HCT116 (cell line): Measurements from ENCODE around the gene ELF1. TPM values are rescaled to one million over a fixed set of nuclear protein-coding genes. Genes with fewer than 3 reads are reported as not detected.
A peak's percentile ranks its signal among the peaks of the same experiment; 100 is the strongest.

Experiments used
- ATAC-seq: fragments of 200-7000 bp; cut with Tn5 transposase; 2 replicates; pipeline ENCODE4 v1.9.1; 2020; ENCODE audit warnings: mild to moderate bottlenecking, moderate library complexity
- BruUV-seq: library from RNA; stranded (reverse); fragments of 400-500 nt; replicated peaks from 2 replicates; lab custom pipeline; 2021; lab: Mats Ljungman, UMichigan
- CTCF ChIA-PET: fragments of 300-600 bp; sonication (Branson Sonifier 250); formaldehyde crosslinking; loops from one replicate; lab custom pipeline; 2021; ENCODE audit warnings: antibody characterized with exemption; lab: Charles Lee
- POLR2A ChIA-PET: fragments of 300-600, 350-600 bp; sonication (Branson Sonifier 250); formaldehyde crosslinking; loops from one replicate; lab custom pipeline; 2021; ENCODE audit warnings: antibody characterized with exemption; lab: Charles Lee
- RAD21 ChIA-PET, 2 experiments: fragments of 300-600 bp; sonication (Branson Sonifier 250); formaldehyde crosslinking; loops; one replicate each; lab custom pipeline; 2023; ENCODE audit warnings: low total read pairs in 2 of 2; ENCODE audit not compliant: uncharacterized antibody in 2 of 2, unreplicated experiment in 2 of 2, low non-redundant PET in 1 of 2; lab: Charles Lee
- DNase-seq: peaks from one replicate; pipeline ENCODE4 v3.0.0-alpha.2; 2010; ENCODE audit warnings: low read depth, low spot score
- H2AFZ ChIP-seq: fragments of 200-600 bp; shearing (Covaris generic), sonication (generic); 2 replicates; pipeline ENCODE4 v1.6.1; 2017; ENCODE audit warnings: low read depth, mixed run types, mixed read lengths, antibody characterized with exemption, low read length; ENCODE audit not compliant: poor library complexity, severe bottlenecking
- H3K27ac ChIP-seq: 2 replicates; pipeline ENCODE4 v1.5.1; 2012; ENCODE audit warnings: low read depth, low read length
- H3K27me3 ChIP-seq: fragments of 200-600 bp; sonication (generic); 2 replicates; pipeline ENCODE4 v1.6.1; 2016; ENCODE audit warnings: mixed run types, low read length, mixed read lengths; ENCODE audit not compliant: insufficient read depth
- H3K36me3 ChIP-seq, 2 experiments: fragments of 200-500 bp in 1 of 2; fragments of 200-600 bp in 1 of 2; sonication (Bioruptor generic) in 1 of 2; sonication (generic) in 1 of 2; 2 replicates each; pipeline versions ENCODE4 v1.5.1 to v1.6.1; 2014 to 2016; ENCODE audit warnings: low read length in 2 of 2, inconsistent platforms in 1 of 2, mixed read lengths in 1 of 2, mixed run types in 1 of 2; ENCODE audit not compliant: insufficient read depth in 2 of 2, control insufficient read depth in 1 of 2
- H3K4me1 ChIP-seq, 2 experiments: fragments of 200-600 bp in 1 of 2; sonication (generic) in 1 of 2; 2 replicates each; pipeline versions ENCODE4 v1.5.1 to v1.6.1; 2012 to 2017; ENCODE audit warnings: low read length in 2 of 2, inconsistent platforms in 1 of 2, mild to moderate bottlenecking in 1 of 2, mixed read lengths in 1 of 2, mixed run types in 1 of 2, moderate library complexity in 1 of 2; ENCODE audit not compliant: insufficient read depth in 2 of 2, control insufficient read depth in 1 of 2
- H3K4me2 ChIP-seq: fragments of 200-600 bp; sonication (generic); 2 replicates; pipeline ENCODE4 v1.6.1; 2017; ENCODE audit warnings: mixed run types, low read length, mixed read lengths
- H3K4me3 ChIP-seq, 2 experiments: fragments of 200-600 bp in 1 of 2; sonication (generic) in 1 of 2; replicated peaks in 1 of 2; 2 replicates each; pipeline ENCODE4 v1.5.1; 2011 to 2016; ENCODE audit warnings: low read length in 2 of 2, control low read depth in 1 of 2, low read depth in 1 of 2, mild to moderate bottlenecking in 1 of 2, mixed read lengths in 1 of 2, mixed run types in 1 of 2
- H3K79me2 ChIP-seq: fragments of 200-600 bp; sonication (generic); 2 replicates; pipeline ENCODE4 v1.6.1; 2017; ENCODE audit warnings: mild to moderate bottlenecking, mixed run types, low read length, moderate library complexity, mixed read lengths; ENCODE audit not compliant: insufficient read depth
- H3K9ac ChIP-seq: fragments of 200-600 bp; sonication (generic); 2 replicates; pipeline ENCODE4 v1.6.1; 2016; ENCODE audit warnings: low read length, mixed read lengths
- H3K9me2 ChIP-seq: fragments of 200-600 bp; sonication (generic), shearing (Covaris generic); 2 replicates; pipeline ENCODE4 v1.6.1; 2017; ENCODE audit warnings: mixed run types, mild to moderate bottlenecking, moderate library complexity; ENCODE audit not compliant: insufficient read depth
- H3K9me3 ChIP-seq, 2 experiments: fragments of 200-500 bp in 1 of 2; fragments of 200-600 bp in 1 of 2; sonication (Bioruptor generic) in 1 of 2; sonication (generic) in 1 of 2; 2 replicates each; pipeline ENCODE4 v1.6.1; 2014 to 2017; ENCODE audit warnings: low read length in 2 of 2, mixed read lengths in 2 of 2, inconsistent platforms in 1 of 2, low read depth in 1 of 2, mild to moderate bottlenecking in 1 of 2, mixed run types in 1 of 2, moderate library complexity in 1 of 2; ENCODE audit not compliant: control insufficient read depth in 1 of 2, insufficient read depth in 1 of 2
- H4K20me1 ChIP-seq: fragments of 200-600 bp; sonication (generic), shearing (Covaris generic); 2 replicates; pipeline ENCODE4 v1.6.1; 2017; ENCODE audit warnings: mixed run types, mild to moderate bottlenecking, moderate library complexity; ENCODE audit not compliant: insufficient read depth
- ATF3 ChIP-seq: IDR thresholded peaks from 2 replicates; pipeline ENCODE4 v1.6.1; 2012
- CBX3 ChIP-seq: IDR thresholded peaks from 2 replicates; pipeline ENCODE4 v1.6.1; 2012; ENCODE audit warnings: low read depth
- CTCF ChIP-seq, 3 experiments: fragments of 200-600 bp in 1 of 3; sonication (generic) in 1 of 3; IDR thresholded peaks in 2 of 3; conservative IDR thresholded peaks in 1 of 3; 2 replicates each; pipeline ENCODE4 v1.5.1; 2012 to 2017; ENCODE audit warnings: low read depth in 2 of 3, low read length in 2 of 3, antibody characterized with exemption in 1 of 3, borderline replicate concordance in 1 of 3, control low read depth in 1 of 3, mild to moderate bottlenecking in 1 of 3, mixed read lengths in 1 of 3, mixed run types in 1 of 3, moderate library complexity in 1 of 3; ENCODE audit not compliant: insufficient read depth in 1 of 3
- EGR1 ChIP-seq: IDR thresholded peaks from 2 replicates; pipeline ENCODE4 v1.6.1; 2012; ENCODE audit warnings: low read depth
- EZH2 ChIP-seq: fragments of 200-600 bp; sonication (generic); IDR thresholded peaks from 2 replicates; pipeline ENCODE4 v1.6.1; 2017; ENCODE audit warnings: antibody characterized with exemption, mixed run types
- MAX ChIP-seq: IDR thresholded peaks from 2 replicates; pipeline ENCODE4 v1.6.1; 2012
- RAD21 ChIP-seq: IDR thresholded peaks from 2 replicates; pipeline ENCODE4 v1.6.1; 2012; ENCODE audit warnings: low read depth, mild to moderate bottlenecking
- TCF7L2 ChIP-seq: IDR thresholded peaks from 2 replicates; pipeline ENCODE4 v1.7.0; 2011; ENCODE audit warnings: borderline replicate concordance, inconsistent platforms; ENCODE audit not compliant: insufficient read depth, insufficient read length; ENCODE audit errors: extremely low read depth
- ZBTB33 ChIP-seq: IDR thresholded peaks from 2 replicates; pipeline ENCODE4 v1.6.1; 2011; ENCODE audit warnings: mild to moderate bottlenecking, low read length, moderate library complexity; ENCODE audit not compliant: insufficient replicate concordance; ENCODE audit errors: extremely low read depth
- ZNF274 ChIP-seq: fragments of 200-500 bp; sonication (Bioruptor generic); IDR thresholded peaks from 2 replicates; pipeline ENCODE4 v1.6.1; 2014; ENCODE audit warnings: mild to moderate bottlenecking, low read depth, low read length, inconsistent platforms
- intact Hi-C: fragments of 100-400 bp; cut with micrococcal nuclease; formaldehyde crosslinking; loops from 2 replicates; pipeline ENCODE4 v1.10.0; 2022
- total RNA-seq: library from RNA; stranded (reverse); gene quantifications from one replicate; pipeline ENCODE4 v1.2.1, GENCODE V29; 2021; ENCODE audit not compliant: unreplicated experiment

Gene ELF1
- total RNA-seq, 1 experiment from 2014 or later = 30.0 TPM

- Histone ChIP-seq H3K27ac (no peak overlapping the region; the same call in 1 of the 2 replicates), H4K20me1 (no peaks in the 10 kb centered on the region), H3K4me2 (peak overlapping the region; percentile 24; the same call in 1 of the 2 replicates), H3K9me3 (no peaks in the 10 kb centered on the region), H3K79me2 (peaks cover 55% of the 10 kb centered on the region), H3K36me3 (no peaks in the 10 kb centered on the region), H3K27me3 (no peaks in the 10 kb centered on the region), H3K4me3 (no peak overlapping the region), H3K4me1 (peaks cover 30 to 60% of the 10 kb centered on the region in 2 experiments), H2AFZ (no peak overlapping the region), H3K9ac (no peak overlapping the region), H3K9me2 (no peaks in the 10 kb centered on the region)
- TF ChIP-seq EGR1 (no peak), MAX (no peak), TCF7L2 (peak; percentile 12), RAD21 (no peak), CBX3 (no peak), ZBTB33 (no peak), ZNF274 (no peak), CTCF (IDR thresholded peaks at IDR 0.05 in 2 of 3, conservative IDR thresholded peaks at IDR 0.05 in 1 of 3; ENCODE audit: borderline replicate concordance in 1 of 3, insufficient read depth in 1 of 3, low read depth in 2 of 3, low read length in 2 of 3) (peak in 2 of 3 experiments; percentile 55 to 61; a peak in 4 of 6 replicates), ATF3 (no peak), EZH2 (no peak)
- no peak for ATAC-seq
- ChIA-PET CTCF (interaction anchor here (0.8 to 3.0 kb wide), 12 partner anchors 8 to 598 kb away, joined by 3 to 11 read pairs (median 4); partner anchors contain the start of gene SLC25A15), POLR2A (no interaction called here), RAD21 (interaction anchor here in 1 of 2 experiments (1.3 kb wide), 1 partner anchor 172 kb away, joined by 3 read pairs; no protein-coding TSS in a partner anchor)
- DNase-seq = no peak
- intact Hi-C loops = loop anchor here (5.0 to 10.0 kb wide), 2 partner anchors 80 to 167 kb away; no protein-coding TSS in a partner anchor
- no TSS peak for BruUV-seq
Measured at GRCh38 chr13:41054919-41055619, 36.0 kb upstream of the ELF1 start.
